Sciatic nerve (tissue), 2 donors: ENCODE measurements around the gene GPC1. TPM values are rescaled to one million over a fixed set of nuclear protein-coding genes. Genes with fewer than 3 reads are reported as not detected.

Experiments used
- ATAC-seq: fragments of 200-7000 bp; cut with Tn5 transposase; one replicate; pipeline ENCODE4 v1.9.1; 2020; ENCODE audit warnings: mild to moderate bottlenecking, moderate library complexity
- DNase-seq: peaks from one replicate; pipeline ENCODE4 v3.0.0-alpha.2; 2020; ENCODE audit warnings: low spot score
- intact Hi-C: fragments of 100-400 bp; cut with DNase I; formaldehyde crosslinking; loops from one replicate; pipeline ENCODE4 v1.14.2; 2022
- total RNA-seq: library from RNA; stranded (reverse); fragmentation: NEBNext Ultra II Directional; extraction: Animal tissue kit (Norgen Biotek cat#: 25700); gene quantifications from one replicate; pipeline ENCODE4 v1.2.1, GENCODE V29; 2021
- donor health status: DM: no; HTN: no; CAD: no.
- donor health status: DM: no; HTN: no; CAD: no.

The GPC1 gene
- total RNA-seq, 1 donor from 2014 or later = 85.4 TPM

DNA sequence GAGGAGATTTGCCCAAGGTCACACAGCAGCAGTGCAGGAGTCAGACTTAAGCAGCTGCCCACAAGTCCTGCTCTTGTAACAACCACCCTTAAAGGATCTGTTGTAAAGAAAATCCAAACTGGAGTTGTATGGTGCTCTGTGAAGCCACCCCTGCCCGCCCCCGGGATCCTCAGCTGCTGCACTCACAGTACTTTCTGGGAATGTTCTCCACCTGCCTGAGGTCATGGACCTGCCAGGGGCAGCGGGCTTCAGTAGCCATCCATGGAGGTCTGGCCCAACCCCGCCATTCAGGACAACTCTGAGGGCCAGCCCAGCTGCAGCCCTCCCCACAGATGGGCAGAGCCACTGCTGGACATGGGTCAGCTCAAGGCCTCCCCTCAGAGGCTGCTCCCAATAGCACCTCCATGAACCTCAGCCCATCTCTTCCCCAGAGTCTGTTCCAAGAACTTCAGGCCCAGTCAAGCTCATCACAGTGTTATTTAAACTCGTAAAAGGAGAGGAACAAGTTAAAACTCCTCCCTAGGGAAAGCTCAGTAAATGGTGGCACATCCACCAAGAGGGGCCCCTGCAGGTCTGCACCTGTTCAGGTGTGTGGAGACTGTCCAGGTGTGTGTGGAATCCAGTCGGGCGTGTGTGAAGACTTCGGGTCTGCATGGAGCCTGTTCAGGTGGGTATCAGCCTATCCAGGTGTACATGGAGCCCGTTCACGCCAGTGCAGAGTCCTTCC is 39.4 kb upstream of the GPC1 start:
- no peak for DNase-seq
- intact Hi-C loops = no loop called here
- no peak for ATAC-seq

DNA sequence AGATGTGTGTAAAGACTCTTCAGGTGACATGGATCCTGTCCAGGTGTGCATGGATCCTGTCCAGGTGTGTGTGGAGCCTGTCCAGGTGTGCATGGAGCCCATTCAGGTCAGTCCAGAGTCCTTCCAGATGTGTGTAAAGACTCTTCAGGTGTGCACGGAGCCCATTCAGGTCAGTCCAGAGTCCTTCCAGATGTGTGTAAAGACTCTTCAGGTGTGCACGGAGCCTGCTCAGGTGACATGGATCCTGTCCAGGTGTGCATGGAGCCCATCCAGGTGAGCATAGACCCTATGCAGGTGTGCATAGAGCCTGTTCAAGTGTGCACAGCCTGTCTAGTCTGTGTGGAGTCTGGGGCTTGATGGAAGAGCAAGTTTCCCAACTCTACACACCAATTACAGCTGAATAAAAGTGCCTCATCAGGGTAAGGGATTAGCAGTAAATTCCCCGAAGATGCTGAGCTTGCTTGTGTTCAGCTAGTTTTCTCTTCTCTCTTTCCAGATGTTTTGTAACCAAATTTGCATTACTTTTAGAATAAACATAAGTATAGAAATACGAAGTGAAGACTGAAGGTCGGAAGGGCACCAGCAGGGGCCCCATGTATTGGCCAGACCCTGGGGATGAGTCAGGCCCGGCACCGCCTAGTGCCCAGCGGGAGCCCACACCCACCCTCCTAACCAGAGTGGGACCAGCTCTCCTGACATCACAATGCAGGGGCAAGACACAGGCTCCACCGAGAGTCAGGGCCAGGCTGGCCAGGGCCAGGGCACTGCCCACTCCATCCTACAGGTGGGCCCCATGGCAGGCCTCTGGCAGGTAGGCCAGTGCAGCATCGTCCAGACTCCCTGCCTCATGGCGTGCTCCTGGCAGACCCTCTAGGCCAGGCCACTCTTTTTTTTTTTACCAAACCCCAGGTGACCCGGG is 38.6 kb upstream of the GPC1 start:
- ATAC-seq (no peak), DNase-seq (peak; percentile 48)
- intact Hi-C loops = no loop called here

DNA sequence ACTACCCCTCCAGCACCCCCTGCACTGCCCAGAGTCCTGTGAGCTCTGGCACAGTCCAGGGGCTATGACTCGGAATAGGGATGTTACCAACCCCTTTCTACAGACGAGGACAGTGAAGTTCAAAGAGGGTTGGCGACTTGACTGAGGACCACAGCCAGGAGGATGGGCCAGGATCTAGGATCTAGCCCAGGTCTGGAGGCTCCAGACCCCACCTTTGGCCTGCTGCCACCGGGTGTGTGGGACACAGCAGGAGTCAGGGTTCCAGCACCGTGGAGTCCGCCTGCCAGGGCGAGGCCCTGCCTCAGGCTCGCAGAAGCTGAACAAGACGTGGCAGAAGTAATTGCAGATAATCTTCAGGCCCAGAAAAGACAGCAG is 37.9 kb upstream of the GPC1 start:
- intact Hi-C loops = no loop called here
- ATAC-seq = no peak
- peak; percentile 60 for DNase-seq

DNA sequence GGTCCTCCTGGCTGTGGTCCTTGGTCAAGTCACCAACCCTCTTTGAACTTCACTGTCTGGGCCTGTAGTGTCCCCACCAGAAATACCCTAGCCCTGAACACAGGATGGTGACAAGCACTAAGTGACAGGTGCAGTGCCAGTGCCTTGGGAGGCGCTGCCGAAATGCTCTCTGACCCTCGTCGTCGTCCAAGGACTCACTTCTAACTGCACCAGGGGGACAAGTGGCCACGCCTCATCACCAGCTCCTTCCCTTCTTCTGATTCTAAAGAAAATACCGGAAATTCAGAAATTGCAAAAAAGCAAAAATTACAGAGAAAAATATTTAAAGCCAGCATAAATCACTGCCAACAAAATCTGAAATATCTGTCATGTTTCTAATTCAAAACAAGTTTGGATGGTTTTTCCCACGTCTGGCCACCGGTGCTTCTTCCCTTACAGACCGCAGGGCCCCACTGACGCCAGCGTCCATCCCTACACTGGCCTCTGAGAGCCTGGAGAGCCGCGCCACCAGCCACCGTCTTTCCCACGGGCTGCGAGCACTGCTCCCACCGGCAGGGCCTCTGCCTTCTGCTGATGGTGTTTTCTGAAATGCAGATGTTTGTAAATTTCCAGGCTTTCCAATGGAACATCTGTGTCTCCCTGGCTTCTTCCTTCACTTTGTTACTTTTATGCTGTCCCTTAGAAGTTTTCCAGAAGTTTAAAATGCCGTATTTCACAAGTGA is 37.4 kb upstream of the GPC1 start:
- no peak for ATAC-seq
- peak; percentile 59 for DNase-seq
- intact Hi-C loops = no loop called here

DNA sequence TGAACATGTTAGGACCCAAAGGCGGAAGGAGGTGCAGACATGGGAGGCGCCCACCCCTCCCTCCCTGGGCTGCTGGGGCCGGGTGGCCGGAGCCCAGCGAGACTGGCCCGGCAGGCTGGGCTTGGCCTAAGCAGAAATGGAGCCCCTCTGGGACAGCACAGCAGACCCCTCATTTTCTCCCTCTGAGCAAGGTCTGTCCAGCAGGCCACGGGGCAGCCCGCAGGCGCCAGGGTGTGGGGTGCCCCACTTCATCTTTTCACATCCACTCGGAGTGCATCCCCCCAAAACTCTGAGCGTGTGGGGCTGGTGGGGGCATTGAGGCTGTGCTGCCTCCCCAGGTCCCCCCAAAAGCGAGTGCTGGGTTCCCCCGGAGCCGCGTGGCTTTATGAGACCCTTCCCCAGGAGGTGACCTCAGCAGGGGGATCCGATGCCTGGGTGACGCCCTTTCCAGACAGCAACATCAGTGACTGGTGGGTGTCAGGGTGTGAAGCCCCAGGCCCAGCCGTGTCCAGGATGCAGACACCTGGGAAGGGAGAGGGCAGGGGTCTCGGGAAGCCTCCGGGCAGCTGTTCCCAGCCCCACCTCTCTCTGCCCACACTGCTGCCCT is 36.7 kb upstream of the GPC1 start:
- DNase-seq = no peak
- intact Hi-C loops = no loop called here
- no peak for ATAC-seq

DNA sequence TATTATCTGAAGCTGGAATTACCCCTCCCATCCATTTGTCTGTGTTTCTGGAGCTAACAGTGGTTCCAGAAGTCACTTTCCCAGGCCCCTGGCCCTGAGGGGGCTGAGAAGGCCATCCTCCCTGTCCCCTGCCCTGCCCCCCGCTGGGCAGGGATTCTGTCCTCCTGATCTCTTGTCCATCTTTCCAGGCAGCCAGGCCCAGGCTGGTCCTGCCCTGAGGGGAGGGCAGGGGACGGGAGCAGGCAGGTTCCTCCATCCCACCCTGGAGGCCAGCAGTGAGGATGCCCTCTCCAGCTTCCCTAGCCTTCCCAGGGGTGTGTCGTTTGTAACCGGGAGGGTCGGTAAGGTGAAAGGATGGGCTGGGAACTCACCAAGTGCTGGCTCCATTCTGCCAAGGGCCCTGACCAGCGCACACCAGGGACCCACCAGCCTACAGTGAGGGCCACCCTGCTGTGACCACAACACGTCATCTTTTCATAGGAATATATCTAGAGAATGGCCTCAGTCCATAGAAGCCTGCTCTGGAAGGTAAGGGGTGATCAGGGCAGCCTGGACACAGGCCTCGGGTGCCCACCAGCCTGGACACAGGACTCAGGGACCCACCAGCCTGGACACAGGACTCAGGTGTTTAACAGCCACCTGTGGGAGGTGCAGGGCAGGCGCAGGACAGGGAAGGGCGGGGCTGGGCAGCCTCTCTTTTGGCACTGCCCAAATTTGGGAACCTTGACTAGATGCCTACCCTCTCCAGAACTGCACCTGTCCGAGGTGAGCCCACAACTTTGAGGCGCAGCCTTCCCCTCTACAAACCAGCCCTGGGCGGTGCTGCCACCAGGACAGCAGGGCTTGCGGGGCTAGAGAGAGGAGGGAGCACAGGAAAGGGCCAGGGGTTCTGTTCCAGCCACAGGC is 35.8 kb upstream of the GPC1 start:
- DNase-seq = no peak
- intact Hi-C loops = no loop called here
- no peak for ATAC-seq

DNA sequence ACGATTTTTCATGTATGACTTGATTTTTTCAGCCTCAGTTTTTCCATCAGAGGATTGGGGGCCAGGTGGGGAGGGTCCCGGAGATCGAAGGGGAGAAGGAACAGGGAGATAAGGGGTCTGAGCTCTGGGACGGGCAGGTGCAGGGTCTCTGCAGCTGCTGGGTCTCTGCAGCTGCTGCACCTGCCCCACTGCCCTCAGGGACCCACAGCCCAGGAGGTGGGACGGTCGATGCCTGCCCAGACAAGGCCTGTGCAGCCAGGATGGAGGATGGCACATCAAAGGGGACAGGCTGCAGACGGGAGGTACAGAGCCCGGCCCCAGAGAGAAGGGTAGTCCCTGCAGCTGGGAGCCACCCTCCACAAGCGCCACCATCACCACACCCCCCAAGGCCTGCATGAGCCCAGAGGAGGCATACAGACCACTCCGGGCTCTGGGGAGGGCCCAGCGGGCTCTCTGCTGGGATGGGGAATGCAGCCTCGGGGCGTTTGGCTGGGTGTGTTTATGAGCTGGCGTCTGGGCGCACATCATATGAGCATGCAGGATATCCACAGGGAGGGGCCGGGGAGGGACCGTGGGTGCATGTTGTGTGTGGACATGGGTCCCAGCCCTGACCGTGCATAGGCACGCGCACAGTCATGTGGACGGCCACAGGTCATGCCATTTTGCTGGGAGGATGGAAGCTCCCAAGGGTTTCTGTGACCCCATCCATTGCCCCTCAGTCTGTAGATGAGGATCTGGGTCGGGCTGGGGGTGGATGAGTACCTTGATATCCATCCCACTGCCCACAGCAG is 34.9 kb upstream of the GPC1 start:
- ATAC-seq (no peak), DNase-seq (peak; percentile 54)
- intact Hi-C loops = no loop called here

DNA sequence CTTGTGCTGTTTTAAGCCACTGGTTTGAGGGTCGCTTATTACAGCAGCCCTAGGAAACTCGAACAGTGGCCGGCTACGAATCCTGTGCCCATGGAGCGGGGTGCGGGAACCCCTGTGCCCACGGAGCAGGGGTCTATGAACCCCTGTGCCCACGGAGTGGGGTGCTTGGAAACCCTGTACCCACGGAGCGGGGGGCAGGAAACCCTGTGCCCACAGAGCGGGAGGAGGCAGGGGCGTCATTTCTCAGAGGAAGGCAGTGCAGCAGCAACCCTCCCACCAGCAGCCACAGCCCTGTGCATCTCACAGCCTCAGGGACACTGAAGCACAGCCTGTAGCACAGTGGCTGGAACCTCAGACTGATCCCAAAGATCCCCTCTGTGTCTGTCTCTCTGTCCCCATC is 34.2 kb upstream of the GPC1 start:
- ATAC-seq (no peak), DNase-seq (peak; percentile 37)
- intact Hi-C loops = no loop called here

DNA sequence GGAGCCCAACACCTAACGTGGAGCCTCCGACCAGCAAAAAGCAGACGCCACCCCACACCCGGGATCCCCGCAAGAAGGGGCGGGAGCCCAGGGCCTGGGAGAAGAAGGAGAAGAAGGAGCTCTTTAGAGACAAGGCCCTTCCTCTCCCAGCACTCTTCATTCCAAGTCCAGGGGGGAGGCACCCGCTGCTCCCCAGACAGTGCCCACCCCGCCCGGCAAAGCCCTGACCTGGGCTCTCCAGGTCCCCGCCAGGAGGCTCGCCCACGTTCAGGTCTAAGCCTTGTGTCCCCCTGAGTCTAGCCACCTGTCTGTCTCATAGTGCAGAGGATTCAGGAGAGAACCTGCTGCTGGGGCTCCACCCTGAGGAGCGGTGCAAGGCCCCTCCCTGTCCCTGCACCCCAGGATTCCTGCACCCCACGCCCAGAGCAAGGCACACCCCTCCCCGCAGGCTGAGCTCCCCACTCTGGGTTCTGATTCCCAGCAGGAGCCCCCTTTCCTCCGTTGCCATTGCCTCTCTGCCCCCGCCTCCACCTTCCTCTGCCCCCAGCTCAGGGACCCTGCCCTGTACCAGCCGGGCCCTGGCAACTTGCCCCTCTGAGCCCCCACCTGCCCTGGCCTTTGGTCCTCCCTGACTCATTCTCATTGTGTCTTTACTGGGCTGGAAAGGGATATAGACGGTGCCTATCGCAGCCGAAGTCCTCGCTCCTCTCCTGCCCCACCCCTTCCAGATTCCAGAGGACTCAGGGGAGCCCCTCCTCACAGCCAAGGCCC is 33.5 kb upstream of the GPC1 start:
- DNase-seq = peak; percentile 44
- intact Hi-C loops = no loop called here
- ATAC-seq = peak; percentile 25

DNA sequence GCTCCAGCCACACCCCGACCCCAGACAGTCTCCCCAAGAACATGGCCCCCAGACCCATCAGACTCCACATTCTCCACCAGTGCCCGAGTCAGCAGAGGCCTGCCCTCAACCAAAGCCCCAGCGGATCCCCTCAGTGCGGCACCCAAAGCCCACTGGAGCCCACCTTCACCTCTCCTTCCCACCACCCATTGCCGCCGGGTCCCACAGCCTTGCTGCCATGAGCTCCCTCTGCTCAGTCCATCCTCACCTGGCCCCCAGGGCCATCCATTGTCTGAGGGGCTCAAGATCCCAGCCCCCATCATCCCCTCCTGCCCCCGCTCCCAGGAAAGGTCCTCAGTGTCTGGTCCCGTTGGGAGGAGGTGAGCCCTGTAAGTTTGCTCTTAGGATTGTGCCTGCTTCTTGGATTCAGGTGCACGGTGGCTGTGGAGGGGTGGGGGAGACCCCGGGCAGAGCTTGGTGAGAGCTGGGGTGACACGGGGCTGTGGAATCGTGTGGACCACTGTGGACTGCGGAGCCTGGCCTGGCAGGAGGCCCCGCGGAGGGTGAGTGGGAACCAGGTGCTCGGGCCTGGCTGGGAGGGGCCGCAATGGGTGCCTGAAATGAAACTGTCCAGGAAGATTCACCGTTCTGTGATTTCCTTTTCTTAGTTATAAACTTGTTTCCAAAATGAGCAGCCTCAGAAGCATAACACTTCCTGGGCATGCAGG is 32.7 kb upstream of the GPC1 start:
- intact Hi-C loops = no loop called here
- DNase-seq (no peak), ATAC-seq (no peak)

DNA sequence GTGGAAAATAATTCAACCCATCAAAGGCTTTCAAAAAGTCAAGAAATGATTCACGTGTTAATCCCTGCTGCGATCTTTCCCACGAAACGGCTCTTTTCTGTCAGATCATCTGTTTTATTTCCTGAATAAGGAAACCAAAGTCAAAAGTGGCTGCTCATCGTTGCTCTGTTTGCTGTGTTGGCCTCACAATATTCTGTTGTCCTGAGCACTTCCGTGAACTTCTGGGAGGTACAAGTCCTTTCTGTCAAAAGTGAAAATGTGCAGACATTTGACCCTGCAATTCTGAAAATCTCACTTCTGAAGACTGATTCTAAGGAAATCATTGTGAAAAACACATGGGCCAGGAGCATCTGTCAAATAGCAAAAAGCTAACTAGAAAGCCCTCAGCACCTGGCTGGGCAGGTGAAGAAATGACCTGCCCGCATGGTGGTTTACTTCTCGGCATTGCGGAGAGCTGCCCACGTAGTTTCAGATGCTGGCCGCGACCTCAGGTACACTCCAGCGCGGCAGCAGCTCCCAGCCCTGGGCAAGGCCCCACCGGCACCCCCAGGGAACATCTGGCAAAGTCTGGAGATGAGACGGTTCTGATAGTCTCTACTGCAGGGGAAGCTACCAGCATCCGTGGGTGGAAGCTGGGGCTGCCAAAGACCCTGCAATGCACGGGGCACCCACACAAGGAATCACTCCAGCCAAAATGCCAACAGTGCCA is 31.9 kb upstream of the GPC1 start:
- intact Hi-C loops = no loop called here
- ATAC-seq = no peak
- no peak for DNase-seq

DNA sequence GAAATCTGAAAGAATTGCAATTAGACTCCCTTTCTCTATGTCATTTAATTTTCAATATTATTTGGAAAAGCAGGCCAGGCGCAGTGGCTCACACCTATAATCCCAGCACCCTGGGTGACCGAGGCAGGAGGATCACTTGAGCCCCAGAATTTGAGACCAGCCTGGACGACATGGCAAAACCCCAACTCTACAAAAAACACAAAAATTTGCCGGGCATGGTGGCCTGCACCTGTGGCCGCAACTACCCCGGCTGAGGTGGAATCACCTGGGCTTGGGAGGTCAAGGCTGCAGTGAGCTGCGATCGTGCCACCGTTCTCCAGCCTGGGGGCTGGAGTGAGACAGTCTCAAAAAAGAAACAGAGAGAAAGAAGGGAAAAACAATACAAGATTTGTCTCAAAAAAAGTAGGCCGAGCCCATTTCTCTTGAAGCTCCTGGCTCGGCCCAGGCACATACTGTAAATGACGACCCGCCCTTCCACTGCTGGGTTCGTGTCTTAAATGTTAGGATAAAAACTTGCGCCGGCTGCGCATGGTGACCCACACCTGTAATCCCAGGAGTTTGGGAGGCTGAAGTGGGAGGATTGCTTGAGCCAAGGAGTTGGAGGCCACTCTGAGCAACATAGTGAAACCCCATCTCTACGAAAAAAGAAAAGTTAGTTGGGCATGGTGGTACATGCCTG is 31.1 kb upstream of the GPC1 start:
- DNase-seq (no peak), ATAC-seq (no peak)
- intact Hi-C loops = no loop called here

DNA sequence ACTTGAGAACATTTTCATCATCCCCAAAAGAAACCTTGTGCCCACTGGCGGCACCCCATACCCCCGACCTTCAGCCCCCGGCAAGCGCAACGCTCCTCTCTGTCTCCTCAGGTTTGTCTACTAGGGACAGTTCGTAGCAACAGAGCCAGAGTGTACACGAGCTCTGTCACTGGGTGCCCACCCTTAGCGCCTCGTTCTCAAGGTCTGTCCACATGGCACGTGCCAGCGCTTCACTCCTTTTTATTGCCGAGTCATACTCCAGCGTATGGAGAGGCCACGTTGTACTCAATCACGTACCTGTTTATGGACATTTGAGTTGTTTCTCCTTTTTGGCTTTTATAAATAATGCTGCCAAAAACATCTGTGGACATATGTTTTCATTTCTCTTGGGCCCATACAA is 30.3 kb upstream of the GPC1 start:
- no peak for ATAC-seq
- intact Hi-C loops = no loop called here
- DNase-seq = no peak

DNA sequence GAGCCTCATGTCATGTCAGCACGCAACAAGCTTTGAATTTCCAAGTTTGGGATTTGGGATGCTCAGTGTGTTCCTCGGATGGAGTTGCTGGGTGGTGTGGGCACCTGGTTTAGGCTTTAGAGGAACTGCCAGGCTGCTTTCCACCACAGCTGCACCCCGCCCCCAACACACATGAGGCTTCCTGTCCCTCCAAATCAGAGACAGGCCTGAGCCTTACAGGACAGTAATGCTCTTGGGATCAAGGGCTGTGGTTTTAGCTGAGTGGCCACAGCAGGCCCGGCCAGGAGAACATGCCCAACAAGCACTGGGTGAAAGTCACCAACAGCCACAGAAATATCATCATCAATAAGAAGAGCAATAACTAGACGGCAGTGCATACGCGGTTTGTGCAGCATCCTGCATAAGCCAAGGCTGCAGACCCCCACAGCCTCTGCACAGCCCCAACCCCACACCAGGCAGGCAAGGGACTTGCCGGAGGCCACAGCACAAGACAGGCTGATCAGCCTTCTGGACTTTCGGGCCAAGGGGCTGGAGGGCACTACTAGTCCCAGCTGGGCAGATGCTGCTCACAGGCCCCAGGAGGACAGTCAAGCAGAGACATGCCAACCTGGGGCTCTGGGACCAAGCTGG is 29.7 kb upstream of the GPC1 start:
- intact Hi-C loops = no loop called here
- no peak for DNase-seq
- no peak for ATAC-seq

DNA sequence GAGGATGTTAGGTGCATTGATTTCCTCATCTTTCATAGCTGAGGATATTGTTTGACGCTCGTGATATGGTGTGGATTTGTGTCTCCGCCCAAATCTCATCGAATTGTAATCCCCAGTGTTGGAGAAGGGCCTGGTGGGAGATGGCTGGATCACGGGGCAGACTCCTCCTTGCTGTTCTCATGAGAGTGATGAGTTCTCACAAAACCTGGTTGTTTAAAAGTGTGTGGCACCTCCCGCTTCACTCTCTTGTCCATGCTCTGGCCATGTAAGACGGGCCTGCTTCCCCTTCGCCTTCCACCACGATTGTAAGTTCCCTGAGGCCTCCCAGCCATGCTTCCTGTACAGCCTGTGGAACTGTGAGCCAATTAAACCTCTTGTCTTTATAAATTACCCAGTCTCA is 28.4 kb upstream of the GPC1 start:
- DNase-seq (no peak), ATAC-seq (no peak)
- intact Hi-C loops = no loop called here
